ENCODE data around the gene PLA2G4D. TPM values are rescaled to one million over a fixed set of nuclear protein-coding genes. Genes with fewer than 3 reads are reported as not detected.

The PLA2G4D gene
- total RNA-seq, 1 experiment from 2014 or later = 0.34 TPM

- no peak for DNase-seq (ENCODE audit: low read depth, low spot score)
- intact Hi-C loops (cut with micrococcal nuclease) = no loop called here
- POLR2A ChIA-PET = no interaction called here
- Histone ChIP-seq H2AFZ (ENCODE audit: low read depth, low read length, poor library complexity, severe bottlenecking) (no peak overlapping the region), H3K4me1 (ENCODE audit: control insufficient read depth in 1 of 2, insufficient read depth in 2 of 2, low read length in 2 of 2) (no peaks in the 10 kb centered on the region), H3K4me2 (ENCODE audit: low read length) (no peak overlapping the region), H3K79me2 (ENCODE audit: insufficient read depth, low read length) (no peaks in the 10 kb centered on the region), H3K27me3 (ENCODE audit: insufficient read depth, low read length) (no peaks in the 10 kb centered on the region), H3K9ac (ENCODE audit: low read length) (no peak overlapping the region), H3K27ac (ENCODE audit: low read depth, low read length) (no peak overlapping the region), H3K4me3 (replicated peaks in 1 of 2; ENCODE audit: low read depth in 1 of 2, low read length in 2 of 2) (no peak overlapping the region), H4K20me1 (ENCODE audit: insufficient read depth) (no peaks in the 10 kb centered on the region), H3K9me3 (ENCODE audit: control insufficient read depth in 1 of 2, insufficient read depth in 1 of 2, low read depth in 1 of 2, low read length in 2 of 2) (no peaks in the 10 kb centered on the region), H3K9me2 (ENCODE audit: insufficient read depth) (no peaks in the 10 kb centered on the region), H3K36me3 (ENCODE audit: control insufficient read depth in 1 of 2, insufficient read depth in 2 of 2, low read length in 2 of 2) (no peaks in the 10 kb centered on the region)
- RAD21 ChIA-PET (ENCODE audit: low non-redundant PET in 1 of 2, low total read pairs in 2 of 2, uncharacterized antibody in 2 of 2, unreplicated experiment in 2 of 2) = no interaction called here
- no TSS peak for BruUV-seq (replicated peaks)
- CTCF ChIA-PET = no interaction called here
- no peak for ATAC-seq
- TF ChIP-seq TCF7L2 (IDR thresholded peaks at IDR 0.05; ENCODE audit: borderline replicate concordance, extremely low read depth, insufficient read depth, insufficient read length) = no peak
- TF ChIP-seq SRF (IDR thresholded peaks at IDR 0.05; ENCODE audit: low read depth) = no peak
- no peak for TF ChIP-seq YY1 (IDR thresholded peaks at IDR 0.05; ENCODE audit: extremely low read depth, insufficient replicate concordance, low read depth, low read length)
- TF ChIP-seq SIN3A (IDR thresholded peaks at IDR 0.05; ENCODE audit: low read depth) = no peak
- TF ChIP-seq EGR1 (IDR thresholded peaks at IDR 0.05; ENCODE audit: low read depth) = no peak
- TF ChIP-seq SP1 (IDR thresholded peaks at IDR 0.05; ENCODE audit: low read depth) = no peak
Measured at GRCh38 chr15:42101861-42102260, 7.5 kb upstream of the PLA2G4D start.

- DNase-seq (ENCODE audit: low read depth, low spot score) = no peak
- Histone ChIP-seq H3K36me3 (ENCODE audit: control insufficient read depth in 1 of 2, insufficient read depth in 2 of 2, low read length in 2 of 2) (no peaks in the 10 kb centered on the region), H3K9me3 (ENCODE audit: control insufficient read depth in 1 of 2, insufficient read depth in 1 of 2, low read depth in 1 of 2, low read length in 2 of 2) (no peaks in the 10 kb centered on the region), H3K9me2 (ENCODE audit: insufficient read depth) (no peaks in the 10 kb centered on the region), H3K4me2 (ENCODE audit: low read length) (no peak overlapping the region), H2AFZ (ENCODE audit: low read depth, low read length, poor library complexity, severe bottlenecking) (no peak overlapping the region), H3K27ac (ENCODE audit: low read depth, low read length) (no peak overlapping the region), H3K9ac (ENCODE audit: low read length) (no peak overlapping the region), H3K4me1 (ENCODE audit: control insufficient read depth in 1 of 2, insufficient read depth in 2 of 2, low read length in 2 of 2) (no peaks in the 10 kb centered on the region; a peak in 1 of 4 replicates), H3K27me3 (ENCODE audit: insufficient read depth, low read length) (no peaks in the 10 kb centered on the region), H4K20me1 (ENCODE audit: insufficient read depth) (no peaks in the 10 kb centered on the region), H3K79me2 (ENCODE audit: insufficient read depth, low read length) (no peaks in the 10 kb centered on the region), H3K4me3 (replicated peaks in 1 of 2; ENCODE audit: low read depth in 1 of 2, low read length in 2 of 2) (no peak overlapping the region)
- ATAC-seq = no peak
- no TSS peak for BruUV-seq (replicated peaks)
- POLR2A ChIA-PET = no interaction called here
- RAD21 ChIA-PET (ENCODE audit: low non-redundant PET in 1 of 2, low total read pairs in 2 of 2, uncharacterized antibody in 2 of 2, unreplicated experiment in 2 of 2) = no interaction called here
- CTCF ChIA-PET = no interaction called here
- intact Hi-C loops (cut with micrococcal nuclease) = no loop called here
- TF ChIP-seq ZBTB33 (IDR thresholded peaks at IDR 0.05; ENCODE audit: extremely low read depth, insufficient replicate concordance, low read length) (no peak), ZNF274 (IDR thresholded peaks at IDR 0.05; ENCODE audit: low read depth, low read length) (no peak), TCF7L2 (IDR thresholded peaks at IDR 0.05; ENCODE audit: borderline replicate concordance, extremely low read depth, insufficient read depth, insufficient read length) (no peak), SRF (IDR thresholded peaks at IDR 0.05; ENCODE audit: low read depth) (no peak), MAX (IDR thresholded peaks at IDR 0.05) (no peak), ATF3 (IDR thresholded peaks at IDR 0.05) (no peak), POLR2AphosphoS5 (IDR thresholded peaks at IDR 0.05; ENCODE audit: low read depth, low read length) (no peak), CEBPB (IDR thresholded peaks at IDR 0.05; ENCODE audit: low read depth) (no peak), SIN3A (IDR thresholded peaks at IDR 0.05; ENCODE audit: low read depth) (no peak), POLR2A (IDR thresholded peaks at IDR 0.05; ENCODE audit: borderline replicate concordance, extremely low read depth, insufficient read depth, insufficient read length) (no peak), FOSL1 (IDR thresholded peaks at IDR 0.05; ENCODE audit: low read depth) (no peak), ELF1 (IDR thresholded peaks at IDR 0.05; ENCODE audit: borderline replicate concordance, low read depth) (no peak), CTCF (IDR thresholded peaks at IDR 0.05 in 2 of 3, conservative IDR thresholded peaks at IDR 0.05 in 1 of 3; ENCODE audit: borderline replicate concordance in 1 of 3, insufficient read depth in 1 of 3, low read depth in 2 of 3, low read length in 2 of 3) (no peak)
Measured at GRCh38 chr15:42100021-42100800, 5.8 kb upstream of the PLA2G4D start.
